ENCODE results near the gene FAM135A. TPM values are rescaled to one million over a fixed set of nuclear protein-coding genes. Genes with fewer than 3 reads are reported as not detected.

FAM135A gene
- total RNA-seq, 1 experiment from 2014 or later: 31.5 TPM

GRCh38 chr6:70415660-70416059 is 2.4 kb downstream of the FAM135A start:
- CTCF ChIA-PET: no interaction called here

GRCh38 chr6:70421509-70421908 is 8.2 kb downstream of the FAM135A start:
- H3K4me3 ChIP-seq (ENCODE audit: low read depth in 2 of 2, low read length in 2 of 2): no peak overlapping the region
- no peaks in the 10 kb centered on the region for H3K27me3 ChIP-seq (ENCODE audit: control insufficient read depth, insufficient read depth, low read length)
- no peaks in the 10 kb centered on the region for H3K9me3 ChIP-seq (ENCODE audit: control insufficient read depth, insufficient read depth, low read depth, low read length)
- H3K27ac ChIP-seq (ENCODE audit: low read length): no peak overlapping the region
- in situ Hi-C loops (cut with HindIII; ENCODE audit: low pct_unique_long_range_greater_than_20kb, low sequenced_read_pairs) (no loop called here), intact Hi-C loops (cut with micrococcal nuclease; ENCODE audit: unreplicated experiment) (no loop called here)
- CTCF ChIA-PET: no interaction called here
- DNase-seq (ENCODE audit: low read depth, low spot score) (no peak), ATAC-seq (no peak)
- TF ChIP-seq CTCF (IDR thresholded peaks at IDR 0.05) (no peak), TCF7L2 (IDR thresholded peaks at IDR 0.05; ENCODE audit: low read depth, low read length) (no peak), POLR2AphosphoS5 (IDR thresholded peaks at IDR 0.05; ENCODE audit: low read depth, low read length) (no peak), REST (IDR thresholded peaks at IDR 0.05; ENCODE audit: insufficient read depth in 1 of 2, low read depth in 2 of 2, low read length in 1 of 2) (no peak), SIN3A (IDR thresholded peaks at IDR 0.05; ENCODE audit: borderline replicate concordance, insufficient read depth, low read depth, low read length) (no peak)
- POLR2A ChIA-PET: no interaction called here
- H3K36me3 ChIP-seq (ENCODE audit: control insufficient read depth, insufficient read depth, low read length): peaks cover 2% of the 10 kb centered on the region; the same call in 1 of the 2 replicates
- BruUV-seq (replicated peaks): no TSS peak
- peaks cover 2% of the 10 kb centered on the region; the same call in 1 of the 2 replicates for H3K4me1 ChIP-seq (ENCODE audit: control insufficient read depth, insufficient read depth, low read length)

More at GRCh38 chr6:70415660-70416059, 2.4 kb downstream of the FAM135A start:
- intact Hi-C loops (cut with micrococcal nuclease; ENCODE audit: unreplicated experiment): loop anchor here (10.0 kb wide), 1 partner anchor 269 kb away; no protein-coding TSS in a partner anchor
- Histone ChIP-seq H3K4me3 (ENCODE audit: low read depth in 2 of 2, low read length in 2 of 2) (no peak overlapping the region), H3K27me3 (ENCODE audit: control insufficient read depth, insufficient read depth, low read length) (no peaks in the 10 kb centered on the region), H3K36me3 (ENCODE audit: control insufficient read depth, insufficient read depth, low read length) (peaks cover 4% of the 10 kb centered on the region), H3K9me3 (ENCODE audit: control insufficient read depth, insufficient read depth, low read depth, low read length) (no peaks in the 10 kb centered on the region), H3K27ac (ENCODE audit: low read length) (no peak overlapping the region; the same call in 1 of the 2 replicates), H3K4me1 (ENCODE audit: control insufficient read depth, insufficient read depth, low read length) (peaks cover 5% of the 10 kb centered on the region; the same call in 1 of the 2 replicates)
- no TSS peak for BruUV-seq (replicated peaks)
- no peak for DNase-seq (ENCODE audit: low read depth, low spot score)
- TF ChIP-seq SIN3A (IDR thresholded peaks at IDR 0.05; ENCODE audit: borderline replicate concordance, insufficient read depth, low read depth, low read length) (no peak), REST (IDR thresholded peaks at IDR 0.05; ENCODE audit: insufficient read depth in 1 of 2, low read depth in 2 of 2, low read length in 1 of 2) (no peak), POLR2AphosphoS5 (IDR thresholded peaks at IDR 0.05; ENCODE audit: low read depth, low read length) (no peak), CTCF (IDR thresholded peaks at IDR 0.05) (no peak), TCF7L2 (IDR thresholded peaks at IDR 0.05; ENCODE audit: low read depth, low read length) (no peak)
- POLR2A ChIA-PET: no interaction called here
- in situ Hi-C loops (cut with HindIII; ENCODE audit: low pct_unique_long_range_greater_than_20kb, low sequenced_read_pairs): no loop called here
- ATAC-seq: no peak

Data from Panc1 (cell line).